ENCODE results near the gene PTPRC. TPM values are rescaled to one million over a fixed set of nuclear protein-coding genes. Genes with fewer than 3 reads are reported as not detected.
A peak's percentile ranks its signal among the peaks of the same experiment; 100 is the strongest.

Gene PTPRC
- total and polyA plus RNA-seq, 2 donors (not counting 3 experiments of a cell fraction or from before 2014, with no cell fraction given), result not detected

DNA sequence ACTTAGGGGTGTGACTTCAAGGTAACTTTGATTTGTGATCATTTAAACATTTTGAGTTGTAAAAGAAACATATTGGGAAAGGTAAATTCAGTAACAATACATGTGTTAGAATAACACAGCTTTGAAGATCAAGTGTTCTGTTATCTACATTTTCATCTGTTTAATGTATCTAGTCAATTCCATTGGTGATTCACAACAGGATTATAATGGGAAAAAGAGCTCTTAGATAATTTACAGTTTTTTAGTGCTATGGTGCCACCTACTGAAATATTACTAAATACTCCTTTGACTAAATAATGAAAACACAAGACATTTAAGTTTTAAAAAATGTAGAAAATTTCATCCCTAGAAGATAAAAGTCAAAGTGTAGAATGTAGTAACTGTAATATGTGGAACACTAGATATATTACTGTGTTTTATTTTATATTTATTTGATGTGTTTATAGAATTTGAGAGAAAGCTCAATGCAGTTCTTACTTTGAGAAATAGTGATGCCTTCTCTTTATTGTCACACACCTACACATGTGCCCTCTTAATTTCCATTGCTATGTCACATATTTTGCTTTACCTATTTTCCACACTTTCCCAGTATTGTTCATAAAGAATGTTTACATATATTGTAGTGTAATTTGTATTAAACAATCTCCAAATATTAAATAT lies 47.4 kb downstream of the PTPRC start:
- no TSS peak for BruUV-seq (replicated peaks)
- no peaks in the 10 kb centered on the region for H4K20me1 ChIP-seq (replicated peaks; ENCODE audit: control insufficient read depth, extremely low read depth, insufficient read depth, low read length)
- peak; percentile 82 for FAIRE-seq
- intact Hi-C loops (cut with micrococcal nuclease) (loop anchor here (1.0 to 10.0 kb wide), 10 partner anchors 221 to 1281 kb away; partner anchors contain the start of genes LHX9 and NEK7), dilution Hi-C loops (cut with MboI; ENCODE audit: extremely low pct_ligation_motif_present, low sequenced_read_pairs) (no loop called here)
- H3K4me2 ChIP-seq (ENCODE audit: insufficient read depth, low read length), result no peak overlapping the region
- peak; percentile 57 for DNase-seq (ENCODE audit: low read depth, low spot score)
- ChIA-PET CTCF (interaction anchor here (0.6 to 2.4 kb wide), 81 partner anchors 9 to 1286 kb away, joined by 3 to 34 read pairs (median 5); partner anchors contain the start of genes LHX9 and PTPRC), POLR2A (no interaction called here)
- H3K4me1 ChIP-seq (ENCODE audit: control insufficient read depth, extremely low read depth, insufficient read depth, low read length), result peaks cover 9% of the 10 kb centered on the region
- no peak overlapping the region for H3K27ac ChIP-seq (ENCODE audit: insufficient read depth, low read depth, low read length)
- no peak overlapping the region for H3K4me3 ChIP-seq (replicated peaks in 1 of 3; ENCODE audit: insufficient read depth in 1 of 3, low read depth in 1 of 3, low read length in 3 of 3)
- H3K9me1 ChIP-seq (replicated peaks; ENCODE audit: control insufficient read depth, extremely low read depth, insufficient read depth, low read length), result no peaks in the 10 kb centered on the region
- H3K9ac ChIP-seq (replicated peaks; ENCODE audit: extremely low read depth, insufficient read depth, low read length), result no peak overlapping the region
- no peak for TF ChIP-seq JUN (IDR thresholded peaks at IDR 0.05; ENCODE audit: borderline replicate concordance, insufficient read depth, insufficient read length, low read depth)
- TF ChIP-seq GATA2 (IDR thresholded peaks at IDR 0.05; ENCODE audit: insufficient read depth, insufficient read length, low read depth, low read length), result peak; percentile 21
- TF ChIP-seq, protein P1, sequence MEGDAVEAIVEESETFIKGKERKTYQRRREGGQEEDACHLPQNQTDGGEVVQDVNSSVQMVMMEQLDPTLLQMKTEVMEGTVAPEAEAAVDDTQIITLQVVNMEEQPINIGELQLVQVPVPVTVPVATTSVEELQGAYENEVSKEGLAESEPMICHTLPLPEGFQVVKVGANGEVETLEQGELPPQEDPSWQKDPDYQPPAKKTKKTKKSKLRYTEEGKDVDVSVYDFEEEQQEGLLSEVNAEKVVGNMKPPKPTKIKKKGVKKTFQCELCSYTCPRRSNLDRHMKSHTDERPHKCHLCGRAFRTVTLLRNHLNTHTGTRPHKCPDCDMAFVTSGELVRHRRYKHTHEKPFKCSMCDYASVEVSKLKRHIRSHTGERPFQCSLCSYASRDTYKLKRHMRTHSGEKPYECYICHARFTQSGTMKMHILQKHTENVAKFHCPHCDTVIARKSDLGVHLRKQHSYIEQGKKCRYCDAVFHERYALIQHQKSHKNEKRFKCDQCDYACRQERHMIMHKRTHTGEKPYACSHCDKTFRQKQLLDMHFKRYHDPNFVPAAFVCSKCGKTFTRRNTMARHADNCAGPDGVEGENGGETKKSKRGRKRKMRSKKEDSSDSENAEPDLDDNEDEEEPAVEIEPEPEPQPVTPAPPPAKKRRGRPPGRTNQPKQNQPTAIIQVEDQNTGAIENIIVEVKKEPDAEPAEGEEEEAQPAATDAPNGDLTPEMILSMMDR (IDR thresholded peaks at IDR 0.05; ENCODE audit: extremely low read depth in 1 of 2, insufficient read depth in 1 of 2, low read depth in 1 of 2, low read length in 2 of 2), result peak in 1 of 2 donors; percentile 12
- TF ChIP-seq, protein P2, sequence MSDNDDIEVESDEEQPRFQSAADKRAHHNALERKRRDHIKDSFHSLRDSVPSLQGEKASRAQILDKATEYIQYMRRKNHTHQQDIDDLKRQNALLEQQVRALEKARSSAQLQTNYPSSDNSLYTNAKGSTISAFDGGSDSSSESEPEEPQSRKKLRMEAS (IDR thresholded peaks at IDR 0.05; ENCODE audit: insufficient read depth, insufficient read length), result no peak
- no peak for TF ChIP-seq MYC (IDR thresholded peaks at IDR 0.05; ENCODE audit: low read depth, low read length)
- no peaks in the 10 kb centered on the region for H3K36me3 ChIP-seq (ENCODE audit: control insufficient read depth in 2 of 2, extremely low read depth in 1 of 2, insufficient read depth in 2 of 2, low read length in 2 of 2)
- no peaks in the 10 kb centered on the region for H3K9me3 ChIP-seq (replicated peaks; ENCODE audit: control insufficient read depth, insufficient read depth, low read length)
- H2AFZ ChIP-seq (ENCODE audit: low read depth, low read length), result no peak overlapping the region
- H3K79me2 ChIP-seq (ENCODE audit: control insufficient read depth, insufficient read depth, low read length), result no peaks in the 10 kb centered on the region
- H3K27me3 ChIP-seq (ENCODE audit: control insufficient read depth in 2 of 2, insufficient read depth in 2 of 2, low read length in 2 of 2), result no peaks in the 10 kb centered on the region
